ENCODE data around the gene C1orf146.
"Not testable (repeated sequence)": the region's sequence is repeated elsewhere in the genome, so short reads cannot be mapped to it uniquely, and the experiment has no call there.

The C1orf146 gene

GRCh38 chr1:92274939-92275338 lies 57.2 kb downstream of the C1orf146 start:
- no peak overlapping the region for H3K27ac ChIP-seq (ENCODE audit: low read depth, low read length)
- no peak overlapping the region for H3K4me3 ChIP-seq (ENCODE audit: low read depth, low read length)
- H3K9me3 ChIP-seq (ENCODE audit: control insufficient read depth, insufficient read depth, low read length): no peaks in the 10 kb centered on the region
- no peak overlapping the region for H3K9ac ChIP-seq (ENCODE audit: low read depth, low read length)
- H3K27me3 ChIP-seq (ENCODE audit: control insufficient read depth, insufficient read depth, low read length): no peaks in the 10 kb centered on the region
- H3K4me1 ChIP-seq (ENCODE audit: control insufficient read depth, insufficient read depth, low read length): no peaks in the 10 kb centered on the region
- H3K36me3 ChIP-seq (ENCODE audit: control insufficient read depth, insufficient read depth, low read length): peaks cover 70% of the 10 kb centered on the region

- no peak overlapping the region for H3K9ac ChIP-seq (ENCODE audit: low read depth, low read length)
- no peaks in the 10 kb centered on the region for H3K27me3 ChIP-seq (ENCODE audit: control insufficient read depth, insufficient read depth, low read length)
- H3K27ac ChIP-seq (ENCODE audit: low read depth, low read length): no peak overlapping the region
- no peak overlapping the region for H3K4me3 ChIP-seq (ENCODE audit: low read depth, low read length)
- H3K9me3 ChIP-seq (ENCODE audit: control insufficient read depth, insufficient read depth, low read length): no peaks in the 10 kb centered on the region
- H3K4me1 ChIP-seq (ENCODE audit: control insufficient read depth, insufficient read depth, low read length): no peaks in the 10 kb centered on the region
- H3K36me3 ChIP-seq (ENCODE audit: control insufficient read depth, insufficient read depth, low read length): peaks cover 60% of the 10 kb centered on the region
Measured at GRCh38 chr1:92276082-92276481, 58.4 kb downstream of the C1orf146 start.

GRCh38 chr1:92277105-92277723 lies 59.5 kb downstream of the C1orf146 start:
- H3K4me1 ChIP-seq (ENCODE audit: control insufficient read depth, insufficient read depth, low read length): no peaks in the 10 kb centered on the region
- peaks cover 49% of the 10 kb centered on the region for H3K36me3 ChIP-seq (ENCODE audit: control insufficient read depth, insufficient read depth, low read length)
- no peak overlapping the region for H3K4me3 ChIP-seq (ENCODE audit: low read depth, low read length)
- H3K9ac ChIP-seq (ENCODE audit: low read depth, low read length): no peak overlapping the region
- no peak overlapping the region for H3K27ac ChIP-seq (ENCODE audit: low read depth, low read length)
- H3K9me3 ChIP-seq (ENCODE audit: control insufficient read depth, insufficient read depth, low read length): no peaks in the 10 kb centered on the region
- H3K27me3 ChIP-seq (ENCODE audit: control insufficient read depth, insufficient read depth, low read length): no peaks in the 10 kb centered on the region

GRCh38 chr1:92279781-92280180 lies 62.1 kb downstream of the C1orf146 start:
- peaks cover 26% of the 10 kb centered on the region for H3K36me3 ChIP-seq (ENCODE audit: control insufficient read depth, insufficient read depth, low read length)
- H3K4me1 ChIP-seq (ENCODE audit: control insufficient read depth, insufficient read depth, low read length); H3K4me3 ChIP-seq (ENCODE audit: low read depth, low read length); H3K27ac ChIP-seq (ENCODE audit: low read depth, low read length); H3K9me3 ChIP-seq (ENCODE audit: control insufficient read depth, insufficient read depth, low read length); H3K27me3 ChIP-seq (ENCODE audit: control insufficient read depth, insufficient read depth, low read length); H3K9ac ChIP-seq (ENCODE audit: low read depth, low read length): not testable (repeated sequence)

- peaks cover 32% of the 10 kb centered on the region for H3K36me3 ChIP-seq (ENCODE audit: control insufficient read depth, insufficient read depth, low read length)
Measured at GRCh38 chr1:92281411-92281810, 63.7 kb downstream of the C1orf146 start.

GRCh38 chr1:92291372-92291999 lies 73.8 kb downstream of the C1orf146 start:
- Histone ChIP-seq H3K4me3 (ENCODE audit: low read depth, low read length) (no peak overlapping the region), H3K27me3 (ENCODE audit: control insufficient read depth, insufficient read depth, low read length) (no peaks in the 10 kb centered on the region), H3K27ac (ENCODE audit: low read depth, low read length) (no peak overlapping the region), H3K4me1 (ENCODE audit: control insufficient read depth, insufficient read depth, low read length) (no peaks in the 10 kb centered on the region), H3K36me3 (ENCODE audit: control insufficient read depth, insufficient read depth, low read length) (peaks cover 76% of the 10 kb centered on the region), H3K9ac (ENCODE audit: low read depth, low read length) (no peak overlapping the region), H3K9me3 (ENCODE audit: control insufficient read depth, insufficient read depth, low read length) (no peaks in the 10 kb centered on the region)

More at GRCh38 chr1:92281411-92281810, 63.7 kb downstream of the C1orf146 start:
- not testable (repeated sequence) for H3K27me3 ChIP-seq (ENCODE audit: control insufficient read depth, insufficient read depth, low read length); H3K9ac ChIP-seq (ENCODE audit: low read depth, low read length); H3K4me3 ChIP-seq (ENCODE audit: low read depth, low read length); H3K4me1 ChIP-seq (ENCODE audit: control insufficient read depth, insufficient read depth, low read length); H3K9me3 ChIP-seq (ENCODE audit: control insufficient read depth, insufficient read depth, low read length); H3K27ac ChIP-seq (ENCODE audit: low read depth, low read length)
